ENCODE data around the gene AP1M2. TPM values are rescaled to one million over a fixed set of nuclear protein-coding genes. Genes with fewer than 3 reads are reported as not detected.

The AP1M2 gene
- total RNA-seq, 1 experiment from 2014 or later, result 146 TPM

- no peaks in the 10 kb centered on the region for H3K79me2 ChIP-seq (ENCODE audit: insufficient read depth, low read length)
- no CpG with 5 or more reads among the region's 15 CpGs for WGBS (ENCODE audit: extremely low coverage, insufficient read length, low lambda C conversion rate)
- DNase-seq, result no peak
- no peak overlapping the region for H3K23ac ChIP-seq (ENCODE audit: insufficient read length, low read depth, low read length)
- Mint-ChIP-seq H3K4me3 (no peak overlapping the region; a peak in 1 of 5 replicates), H3K4me1 (no peaks in the 10 kb centered on the region), H3K36me3 (ENCODE audit: insufficient read depth in 1 of 3, low read depth in 3 of 3) (peaks cover 2 to 11% (median 5%) of the 10 kb centered on the region in 3 experiments; a peak in 6 of 7 replicates), H3K9me3 (no peaks in the 10 kb centered on the region), H3K27me3 (ENCODE audit: low read depth) (no peaks in the 10 kb centered on the region), H3K27ac (no peak overlapping the region)
- no peaks in the 10 kb centered on the region for H4K20me1 ChIP-seq (ENCODE audit: control insufficient read depth, insufficient read depth, insufficient read length)
- H2BK120ac ChIP-seq (ENCODE audit: low read depth, low read length, poor library complexity, severe bottlenecking), result no peak overlapping the region
- no peak overlapping the region for H3K27ac ChIP-seq (ENCODE audit: insufficient read length, low read depth, low read length)
- H2BK20ac ChIP-seq (ENCODE audit: low read depth, low read length, poor library complexity, severe bottlenecking), result no peak overlapping the region
- no peak overlapping the region for H3T11ph ChIP-seq (ENCODE audit: low read length)
- TF ChIP-seq CTCF (conservative IDR thresholded peaks at IDR 0.05), result no peak
- H2AK5ac ChIP-seq (ENCODE audit: insufficient read length, low read length), result no peak overlapping the region
- H3K18ac ChIP-seq (ENCODE audit: insufficient read length, low read depth, low read length), result no peak overlapping the region
- no peak overlapping the region for H3K9ac ChIP-seq (ENCODE audit: extremely low read depth, insufficient read length, low read length)
- no peak overlapping the region for H3K4me2 ChIP-seq (ENCODE audit: insufficient read depth, insufficient read length, low read length)
- no peak overlapping the region for H3K14ac ChIP-seq (ENCODE audit: insufficient read depth, low read length)
- H4K8ac ChIP-seq (replicated peaks; ENCODE audit: insufficient read length, low read depth, low read length), result no peak overlapping the region
- no peaks in the 10 kb centered on the region for H3K27me3 ChIP-seq (ENCODE audit: insufficient read depth, low read length)
- H3K4me1 ChIP-seq (ENCODE audit: insufficient read depth, low read length), result no peaks in the 10 kb centered on the region
- no peak overlapping the region for H4K91ac ChIP-seq (ENCODE audit: insufficient read length, low read depth, low read length)
- no peak overlapping the region for H2AFZ ChIP-seq (ENCODE audit: low read length)
- H2BK15ac ChIP-seq (ENCODE audit: low read depth, low read length), result no peak overlapping the region
- no peak overlapping the region for H3K56ac ChIP-seq (ENCODE audit: insufficient read length, low read depth, low read length)
- no peak overlapping the region for H2BK5ac ChIP-seq (ENCODE audit: insufficient read length, low read length)
- H3K9me3 ChIP-seq (ENCODE audit: control insufficient read depth, low read depth, low read length), result no peaks in the 10 kb centered on the region
- no peak overlapping the region for H4K5ac ChIP-seq (ENCODE audit: insufficient read length, low read depth, low read length)
- no peaks in the 10 kb centered on the region for H3K79me1 ChIP-seq (ENCODE audit: insufficient read depth, low read depth, low read length, poor library complexity, severe bottlenecking)
- H3K23me2 ChIP-seq (ENCODE audit: insufficient read length, low read depth, low read length, poor library complexity, severe bottlenecking), result no peaks in the 10 kb centered on the region
- H3K4ac ChIP-seq (ENCODE audit: low read depth, low read length), result no peak overlapping the region
- no peak overlapping the region for H2BK12ac ChIP-seq (ENCODE audit: insufficient read length, low read depth, low read length)
These were observed 30.5 kb upstream of the AP1M2 start for GRCh38 chr19:10617409-10618121.

Data from H9 (cell line).